PC-3 (cell line): Measurements from ENCODE around the gene NKPD1. TPM values are rescaled to one million over a fixed set of nuclear protein-coding genes. Genes with fewer than 3 reads are reported as not detected.

Experiments used
- ATAC-seq: fragments of 200-7000 bp; cut with Tn5 transposase; 2 replicates; pipeline ENCODE4 v1.9.1; 2020; ENCODE audit warnings: mild to moderate bottlenecking, moderate library complexity
- BruUV-seq: library from RNA; stranded (reverse); fragments of 400-500 nt; replicated peaks from 2 replicates; lab custom pipeline; 2021; lab: Mats Ljungman, UMichigan
- CTCF ChIA-PET: fragments of 300-600 bp; sonication (Branson Sonifier 250); formaldehyde crosslinking; loops from one replicate; lab custom pipeline; 2022; ENCODE audit warnings: antibody characterized with exemption; lab: Charles Lee
- POLR2A ChIA-PET: fragments of 300-600 bp; sonication (Branson Sonifier 250); formaldehyde crosslinking; loops from one replicate; lab custom pipeline; 2022; ENCODE audit warnings: antibody characterized with exemption; ENCODE audit not compliant: unreplicated experiment; lab: Charles Lee
- DNase-seq: peaks from one replicate; pipeline ENCODE4 v3.0.0-alpha.2; 2015
- H2AFZ ChIP-seq: fragments of 300-600 bp; sonication (generic); 2 replicates; pipeline ENCODE4 v1.6.0; 2016; ENCODE audit warnings: antibody characterized with exemption, low read length
- H3F3A ChIP-seq: fragments of 300-600 bp; sonication (generic); one replicate; pipeline ENCODE4 v1.6.0; 2017; ENCODE audit warnings: antibody characterized with exemption, low read length, control low read depth, mild to moderate bottlenecking; ENCODE audit not compliant: unreplicated experiment
- H3K27ac ChIP-seq: fragments of 300-600 bp; sonication (generic); 2 replicates; pipeline ENCODE4 v1.5.1; 2016; ENCODE audit warnings: mild to moderate bottlenecking, low read length
- H3K27me3 ChIP-seq: fragments of 300-600 bp; sonication (generic); 2 replicates; pipeline ENCODE4 v1.6.1; 2016; ENCODE audit warnings: low read length, mixed read lengths
- H3K36me3 ChIP-seq: fragments of 300-600 bp; sonication (generic); 2 replicates; pipeline ENCODE4 v1.6.1; 2016; ENCODE audit warnings: low read depth, mixed run types, low read length, mixed read lengths
- H3K4me1 ChIP-seq: fragments of 300-600 bp; sonication (generic); 2 replicates; pipeline ENCODE4 v1.5.1; 2016; ENCODE audit warnings: low read length; ENCODE audit not compliant: insufficient read depth
- H3K4me2 ChIP-seq: fragments of 300-600 bp; sonication (generic); 2 replicates; pipeline ENCODE4 v1.6.0; 2016; ENCODE audit warnings: low read length
- H3K4me3 ChIP-seq: fragments of 300-600 bp; sonication (generic); 2 replicates; pipeline ENCODE4 v1.5.1; 2016; ENCODE audit warnings: mild to moderate bottlenecking, low read length, mixed read lengths
- H3K79me2 ChIP-seq: fragments of 300-600 bp; sonication (generic); 2 replicates; pipeline ENCODE4 v1.6.1; 2017; ENCODE audit warnings: low read length, mixed read lengths
- H3K9ac ChIP-seq: fragments of 300-600 bp; sonication (generic); 2 replicates; pipeline ENCODE4 v1.6.0; 2016; ENCODE audit warnings: mild to moderate bottlenecking, low read length
- H3K9me2 ChIP-seq: fragments of 300-600 bp; sonication (generic); replicated peaks from 2 replicates; pipeline ENCODE4 v1.6.1; 2016; ENCODE audit warnings: mixed run types, low read length, mixed read lengths
- H3K9me3 ChIP-seq: fragments of 300-600 bp; sonication (generic); 2 replicates; pipeline ENCODE4 v1.6.1; 2016; ENCODE audit warnings: low read length, mixed read lengths
- H4K20me1 ChIP-seq: fragments of 300-600 bp; sonication (generic); 2 replicates; pipeline ENCODE4 v1.6.1; 2016; ENCODE audit warnings: low read length, mixed read lengths
- EZH2 ChIP-seq: fragments of 300-600 bp; sonication (generic); IDR thresholded peaks from one replicate; pipeline ENCODE4 v1.6.1; 2017; ENCODE audit warnings: antibody characterized with exemption, mild to moderate bottlenecking, low read length; ENCODE audit not compliant: unreplicated experiment
- EZH2phosphoT487 ChIP-seq: fragments of 300-600 bp; sonication (generic); IDR thresholded peaks from 2 replicates; pipeline ENCODE4 v1.6.1; 2018; ENCODE audit warnings: mild to moderate bottlenecking, antibody characterized with exemption, low read length, borderline replicate concordance
- intact Hi-C: fragments of 100-400 bp; cut with micrococcal nuclease; formaldehyde crosslinking; loops from 2 replicates; pipeline ENCODE4 v1.9.0; 2023
- total RNA-seq: library from RNA; depleted of rRNA; stranded (reverse); fragments of >200 nt; gene quantifications from 2 replicates; pipeline ENCODE4 v1.2.3, GENCODE V29; 2014
- TF ChIP-seq, protein P1 (sequence below): fragments of 300-600 bp; sonication (generic); conservative IDR thresholded peaks from 2 replicates; pipeline ENCODE4 v1.5.1; 2017; ENCODE audit warnings: antibody characterized with exemption, low read depth, mild to moderate bottlenecking, low read length

The NKPD1 gene
- total RNA-seq, 1 experiment from 2014 or later = 1.1 TPM

DNA sequence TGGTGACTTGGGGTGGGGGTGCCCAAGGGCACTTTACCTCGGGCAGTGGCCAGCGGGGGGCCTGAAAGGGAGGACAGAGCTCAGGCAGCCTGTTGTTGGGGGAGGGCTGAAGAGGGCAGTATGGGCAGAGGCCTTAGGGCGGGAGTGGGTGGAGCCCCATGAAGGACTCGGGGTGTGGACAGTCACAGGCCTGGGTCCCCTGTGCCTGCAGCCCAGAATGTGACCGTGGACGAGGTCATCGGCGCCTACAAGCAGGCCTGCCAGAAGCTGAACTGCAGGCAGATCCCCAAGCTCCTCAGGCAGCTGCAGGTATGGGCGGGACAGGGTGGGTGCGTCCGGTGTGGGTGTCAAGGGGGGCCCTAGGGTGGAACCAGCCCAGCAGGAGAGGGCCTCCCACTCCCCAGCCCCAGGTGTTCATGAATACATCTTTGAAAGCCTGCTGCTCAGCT lies 22.5 kb downstream of the NKPD1 start:
- H3K79me2 ChIP-seq = no peaks in the 10 kb centered on the region
- H3K4me3 ChIP-seq = no peak overlapping the region
- no peaks in the 10 kb centered on the region for H3K4me1 ChIP-seq
- DNase-seq (no peak), ATAC-seq (no peak; the same call in 1 of the 2 replicates)
- no TSS peak for BruUV-seq
- no peak overlapping the region for H3K27ac ChIP-seq
- ChIA-PET CTCF (no interaction called here), POLR2A (no interaction called here)
- intact Hi-C loops = no loop called here
- no peaks in the 10 kb centered on the region for H3F3A ChIP-seq
- no peaks in the 10 kb centered on the region for H3K27me3 ChIP-seq
- H3K9me2 ChIP-seq = no peaks in the 10 kb centered on the region
- TF ChIP-seq EZH2phosphoT487 (no peak), EZH2 (no peak)
- TF ChIP-seq, protein P1, sequence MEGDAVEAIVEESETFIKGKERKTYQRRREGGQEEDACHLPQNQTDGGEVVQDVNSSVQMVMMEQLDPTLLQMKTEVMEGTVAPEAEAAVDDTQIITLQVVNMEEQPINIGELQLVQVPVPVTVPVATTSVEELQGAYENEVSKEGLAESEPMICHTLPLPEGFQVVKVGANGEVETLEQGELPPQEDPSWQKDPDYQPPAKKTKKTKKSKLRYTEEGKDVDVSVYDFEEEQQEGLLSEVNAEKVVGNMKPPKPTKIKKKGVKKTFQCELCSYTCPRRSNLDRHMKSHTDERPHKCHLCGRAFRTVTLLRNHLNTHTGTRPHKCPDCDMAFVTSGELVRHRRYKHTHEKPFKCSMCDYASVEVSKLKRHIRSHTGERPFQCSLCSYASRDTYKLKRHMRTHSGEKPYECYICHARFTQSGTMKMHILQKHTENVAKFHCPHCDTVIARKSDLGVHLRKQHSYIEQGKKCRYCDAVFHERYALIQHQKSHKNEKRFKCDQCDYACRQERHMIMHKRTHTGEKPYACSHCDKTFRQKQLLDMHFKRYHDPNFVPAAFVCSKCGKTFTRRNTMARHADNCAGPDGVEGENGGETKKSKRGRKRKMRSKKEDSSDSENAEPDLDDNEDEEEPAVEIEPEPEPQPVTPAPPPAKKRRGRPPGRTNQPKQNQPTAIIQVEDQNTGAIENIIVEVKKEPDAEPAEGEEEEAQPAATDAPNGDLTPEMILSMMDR = no peak
- no peaks in the 10 kb centered on the region for H3K36me3 ChIP-seq
- no peak overlapping the region for H3K4me2 ChIP-seq
- H4K20me1 ChIP-seq = no peaks in the 10 kb centered on the region
- H3K9ac ChIP-seq = no peak overlapping the region
- H3K9me3 ChIP-seq = no peaks in the 10 kb centered on the region
- H2AFZ ChIP-seq = no peak overlapping the region

DNA sequence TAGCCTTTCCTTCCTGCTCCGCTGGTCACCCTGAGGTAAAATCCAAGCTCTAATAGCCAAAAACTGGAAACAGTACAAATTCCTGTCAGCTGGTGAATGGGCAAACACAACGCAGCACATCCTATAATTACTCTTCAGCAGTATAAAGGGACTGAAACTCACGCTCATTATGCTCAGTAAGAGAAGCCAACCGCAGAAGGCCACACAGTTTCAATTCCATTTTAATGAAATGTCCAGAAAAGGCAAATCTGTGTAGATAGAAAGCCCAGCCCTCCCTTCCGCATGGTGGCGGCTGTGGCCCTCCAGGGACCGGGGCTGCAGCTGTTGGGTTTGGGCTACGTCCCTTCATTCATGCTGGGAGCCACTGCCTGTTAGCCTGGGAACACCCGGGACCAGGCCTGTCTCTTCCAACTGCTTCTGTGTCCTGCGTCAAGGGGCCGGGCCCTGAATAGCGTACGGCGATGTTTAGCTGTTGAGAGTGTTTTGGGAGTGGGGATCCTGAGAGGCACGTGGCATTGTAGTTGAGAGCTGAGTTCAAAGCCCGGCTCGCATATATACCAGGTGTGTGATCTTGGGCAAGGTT lies 23.5 kb downstream of the NKPD1 start:
- BruUV-seq = no TSS peak
- Histone ChIP-seq H3F3A (no peaks in the 10 kb centered on the region), H4K20me1 (no peaks in the 10 kb centered on the region), H2AFZ (no peak overlapping the region), H3K9me3 (no peaks in the 10 kb centered on the region), H3K9me2 (no peaks in the 10 kb centered on the region), H3K79me2 (no peaks in the 10 kb centered on the region), H3K36me3 (no peaks in the 10 kb centered on the region), H3K4me3 (no peak overlapping the region), H3K27me3 (no peaks in the 10 kb centered on the region), H3K9ac (no peak overlapping the region), H3K4me1 (no peaks in the 10 kb centered on the region), H3K27ac (no peak overlapping the region), H3K4me2 (no peak overlapping the region)
- ATAC-seq (no peak), DNase-seq (no peak)
- intact Hi-C loops = no loop called here
- ChIA-PET POLR2A (no interaction called here), CTCF (no interaction called here)
- TF ChIP-seq EZH2 (no peak), EZH2phosphoT487 (no peak)
- TF ChIP-seq, protein P1 = no peak

DNA sequence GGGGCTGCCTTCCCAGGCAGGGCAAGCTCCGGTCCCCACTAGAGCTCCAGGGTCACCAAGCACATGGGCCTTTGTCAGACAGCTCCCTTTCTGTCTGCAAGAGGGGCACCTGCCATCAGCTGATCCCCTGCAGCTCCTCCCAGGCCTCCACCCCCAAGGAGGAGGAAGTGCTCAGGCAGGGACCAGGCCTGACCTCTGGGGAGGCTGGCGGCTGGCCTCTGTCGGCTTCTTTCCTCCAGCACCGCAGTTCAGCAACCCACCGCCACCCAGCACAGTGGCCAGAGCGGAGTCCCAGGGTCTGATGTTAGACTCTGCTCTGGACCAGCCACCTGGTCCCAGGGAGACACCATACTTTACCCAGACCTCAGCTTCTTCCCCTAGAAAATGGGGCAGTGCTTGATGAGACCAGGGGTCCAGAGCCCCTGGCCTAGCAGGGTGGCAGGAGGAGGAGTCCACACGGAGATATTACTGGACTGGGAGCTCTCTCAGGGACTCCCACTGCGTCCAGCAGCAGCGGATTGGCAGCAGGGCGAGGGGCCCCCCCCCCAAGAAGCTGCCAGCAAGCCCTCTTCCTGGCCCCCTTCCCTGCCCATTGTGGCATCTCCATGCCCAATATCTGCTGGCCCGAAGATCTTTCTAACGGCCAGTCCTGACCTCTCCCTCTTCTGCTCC lies 24.1 kb downstream of the NKPD1 start:
- Histone ChIP-seq H3K9me3 (no peaks in the 10 kb centered on the region), H3K9me2 (no peaks in the 10 kb centered on the region), H3K27ac (no peak overlapping the region), H3K4me2 (no peak overlapping the region), H2AFZ (no peak overlapping the region), H3K9ac (no peak overlapping the region), H3K4me1 (no peaks in the 10 kb centered on the region), H3F3A (no peaks in the 10 kb centered on the region), H4K20me1 (no peaks in the 10 kb centered on the region), H3K36me3 (no peaks in the 10 kb centered on the region), H3K4me3 (no peak overlapping the region), H3K27me3 (no peaks in the 10 kb centered on the region), H3K79me2 (no peaks in the 10 kb centered on the region)
- ATAC-seq (no peak), DNase-seq (no peak)
- BruUV-seq = no TSS peak
- intact Hi-C loops = no loop called here
- ChIA-PET CTCF (no interaction called here), POLR2A (no interaction called here)
- TF ChIP-seq, protein P1 = no peak
- TF ChIP-seq EZH2phosphoT487 (no peak), EZH2 (no peak)
